Ishikawa (cell line): ENCODE measurements around the gene RSKR.

Experiments used
- CREB1 ChIP-seq: IDR thresholded peaks from 2 replicates; pipeline ENCODE4 v1.6.1; 2012; ENCODE audit warnings: low read depth
- EP300 ChIP-seq: IDR thresholded peaks from 2 replicates; pipeline ENCODE4 v1.6.1; 2012; ENCODE audit warnings: borderline replicate concordance
- FOXM1 ChIP-seq: IDR thresholded peaks from 2 replicates; pipeline ENCODE4 v1.6.1; 2012; ENCODE audit warnings: low read depth, borderline replicate concordance
- MAX ChIP-seq: IDR thresholded peaks from 2 replicates; pipeline ENCODE4 v1.6.1; 2012
- RAD21 ChIP-seq: IDR thresholded peaks from 2 replicates; pipeline ENCODE4 v1.6.1; 2012; ENCODE audit warnings: low read depth
- REST ChIP-seq: IDR thresholded peaks from 2 replicates; pipeline ENCODE4 v1.6.1; 2012; ENCODE audit warnings: low read depth, mild to moderate bottlenecking
- TEAD4 ChIP-seq: IDR thresholded peaks from 2 replicates; pipeline ENCODE4 v1.6.1; 2012
- USF1 ChIP-seq: IDR thresholded peaks from 2 replicates; pipeline ENCODE4 v1.6.1; 2012
- YY1 ChIP-seq: IDR thresholded peaks from 2 replicates; pipeline ENCODE4 v1.6.1; 2012; ENCODE audit warnings: low read depth

- TF ChIP-seq RAD21 (no peak), EP300 (no peak), FOXM1 (no peak), USF1 (no peak), YY1 (no peak), MAX (no peak), TEAD4 (no peak), REST (no peak), CREB1 (no peak)
These were observed 21.7 kb downstream of the RSKR start for GRCh38 chr17:28592260-28592659.
